Stimulated activated CD8-positive, alpha-beta memory T cell treated with anti-CD3 and anti-CD28 coated beads, Interleukin-12 subunit alpha, Interleukin-12 subunit beta, amount 100 ng/mL, for 24 hours (primary cell): ENCODE data around the gene ZDHHC3.
"Not testable (repeated sequence)": the region's sequence is repeated elsewhere in the genome, so short reads cannot be mapped to it uniquely, and the experiment has no call there.

Experiments used
- DNase-seq: peaks from one replicate; pipeline ENCODE4 v3.0.0-alpha.2; 2020; ENCODE audit errors: extremely low read depth

ZDHHC3 gene

GRCh38 chr3:44995142-44995770, 19.3 kb upstream of the ZDHHC3 start:
- no peak for DNase-seq

- no peak for DNase-seq
Measured at GRCh38 chr3:44993471-44994205, 17.7 kb upstream of the ZDHHC3 start.

GRCh38 chr3:44992555-44993470, 16.8 kb upstream of the ZDHHC3 start:
- no peak for DNase-seq

- no peak for DNase-seq
Measured at GRCh38 chr3:44991326-44991725, 15.4 kb upstream of the ZDHHC3 start.

- no peak for DNase-seq
Measured at GRCh38 chr3:44989636-44990373, 13.8 kb upstream of the ZDHHC3 start.

- DNase-seq = no peak
Measured at GRCh38 chr3:44989141-44989540, 13.2 kb upstream of the ZDHHC3 start.

GRCh38 chr3:44988073-44988472, 12.1 kb upstream of the ZDHHC3 start:
- no peak for DNase-seq

- DNase-seq = no peak
Measured at GRCh38 chr3:44987332-44987731, 11.4 kb upstream of the ZDHHC3 start.

- DNase-seq = not testable (repeated sequence)
Measured at GRCh38 chr3:44986330-44986729, 10.4 kb upstream of the ZDHHC3 start.

- no peak for DNase-seq
Measured at GRCh38 chr3:44984335-44984734, 8.4 kb upstream of the ZDHHC3 start.

GRCh38 chr3:44983484-44983941, 7.5 kb upstream of the ZDHHC3 start:
- DNase-seq = no peak

- DNase-seq = no peak
Measured at GRCh38 chr3:44982817-44983216, 6.8 kb upstream of the ZDHHC3 start.

- no peak for DNase-seq
Measured at GRCh38 chr3:44981751-44982150, 5.8 kb upstream of the ZDHHC3 start.

GRCh38 chr3:44981220-44981619, 5.2 kb upstream of the ZDHHC3 start:
- DNase-seq = no peak

GRCh38 chr3:44974416-44974815, 1.6 kb downstream of the ZDHHC3 start:
- no peak for DNase-seq

GRCh38 chr3:44970926-44971490, 5.0 kb downstream of the ZDHHC3 start:
- no peak for DNase-seq

GRCh38 chr3:44969828-44970179, 6.2 kb downstream of the ZDHHC3 start:
- DNase-seq = no peak

GRCh38 chr3:44969154-44969827, 6.7 kb downstream of the ZDHHC3 start:
- no peak for DNase-seq

GRCh38 chr3:44968447-44968858, 7.5 kb downstream of the ZDHHC3 start:
- DNase-seq = no peak

- DNase-seq = no peak
Measured at GRCh38 chr3:44966795-44967278, 9.1 kb downstream of the ZDHHC3 start.

GRCh38 chr3:44965165-44965564, 10.8 kb downstream of the ZDHHC3 start:
- DNase-seq = no peak
